ENCODE data around the gene EREG. TPM values are rescaled to one million over a fixed set of nuclear protein-coding genes. Genes with fewer than 3 reads are reported as not detected.

Gene EREG
- total RNA-seq, 4 donors from 2014 or later: 0.07 TPM; not detected in 3

DNA sequence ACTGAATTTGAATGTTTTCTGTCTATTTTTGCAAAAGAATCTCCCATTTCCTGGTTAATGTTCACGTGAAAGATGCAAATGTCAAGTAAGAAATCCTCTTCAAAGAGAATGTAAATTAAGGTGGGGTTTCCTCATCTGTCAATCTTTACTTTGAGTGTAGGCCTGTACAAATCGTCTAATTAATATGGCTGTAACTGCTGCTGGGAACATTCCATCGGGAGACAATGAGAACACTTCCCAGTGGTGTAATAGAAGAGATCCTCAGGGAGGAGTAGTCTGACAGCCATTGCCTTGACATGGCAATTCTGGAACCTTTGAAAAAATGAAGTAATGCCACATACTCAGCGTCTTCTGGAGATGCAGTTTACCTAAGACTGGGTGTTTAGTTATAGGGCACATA is 3.7 kb downstream of the EREG start:
- H3K27me3 ChIP-seq: peaks cover 0 to 13% of the 10 kb centered on the region in 2 donors
- H3K4me3 ChIP-seq: no peak overlapping the region
- no peak overlapping the region for H3K27ac ChIP-seq
- no peaks in the 10 kb centered on the region for H3K4me1 ChIP-seq
- no peaks in the 10 kb centered on the region for H3K9me3 ChIP-seq
- TF ChIP-seq, protein P1, sequence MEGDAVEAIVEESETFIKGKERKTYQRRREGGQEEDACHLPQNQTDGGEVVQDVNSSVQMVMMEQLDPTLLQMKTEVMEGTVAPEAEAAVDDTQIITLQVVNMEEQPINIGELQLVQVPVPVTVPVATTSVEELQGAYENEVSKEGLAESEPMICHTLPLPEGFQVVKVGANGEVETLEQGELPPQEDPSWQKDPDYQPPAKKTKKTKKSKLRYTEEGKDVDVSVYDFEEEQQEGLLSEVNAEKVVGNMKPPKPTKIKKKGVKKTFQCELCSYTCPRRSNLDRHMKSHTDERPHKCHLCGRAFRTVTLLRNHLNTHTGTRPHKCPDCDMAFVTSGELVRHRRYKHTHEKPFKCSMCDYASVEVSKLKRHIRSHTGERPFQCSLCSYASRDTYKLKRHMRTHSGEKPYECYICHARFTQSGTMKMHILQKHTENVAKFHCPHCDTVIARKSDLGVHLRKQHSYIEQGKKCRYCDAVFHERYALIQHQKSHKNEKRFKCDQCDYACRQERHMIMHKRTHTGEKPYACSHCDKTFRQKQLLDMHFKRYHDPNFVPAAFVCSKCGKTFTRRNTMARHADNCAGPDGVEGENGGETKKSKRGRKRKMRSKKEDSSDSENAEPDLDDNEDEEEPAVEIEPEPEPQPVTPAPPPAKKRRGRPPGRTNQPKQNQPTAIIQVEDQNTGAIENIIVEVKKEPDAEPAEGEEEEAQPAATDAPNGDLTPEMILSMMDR (IDR thresholded peaks at IDR 0.05): no peak
- no peak for TF ChIP-seq POLR2A (IDR thresholded peaks at IDR 0.05)
- DNase-seq: no peak
- H3K36me3 ChIP-seq: no peaks in the 10 kb centered on the region
- intact Hi-C loops (cut with DNase I; ENCODE audit: low total_unique reads): no loop called here

DNA sequence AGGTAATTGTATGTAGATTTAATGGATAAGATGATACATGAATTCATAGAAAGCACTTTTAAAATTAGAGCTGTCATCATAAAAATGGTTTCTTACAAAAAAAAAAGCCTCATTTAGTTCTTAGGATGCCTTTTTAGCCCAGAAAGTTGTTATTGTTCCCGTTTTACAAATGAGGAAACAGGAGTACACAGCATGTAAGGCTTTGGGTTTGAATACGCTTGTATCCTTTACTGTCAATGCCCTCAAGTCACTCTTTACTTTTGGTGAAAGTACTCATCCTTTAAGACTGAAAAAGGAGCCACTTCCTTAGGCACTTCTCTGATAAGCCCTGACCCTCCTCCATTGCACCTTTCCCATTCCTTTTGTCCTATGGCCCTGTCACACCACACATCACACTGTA is 4.9 kb downstream of the EREG start:
- Histone ChIP-seq H3K27me3 (peaks cover 0 to 13% of the 10 kb centered on the region in 2 donors), H3K4me1 (no peaks in the 10 kb centered on the region), H3K9me3 (no peaks in the 10 kb centered on the region), H3K4me3 (no peak overlapping the region), H3K27ac (no peak overlapping the region), H3K36me3 (no peaks in the 10 kb centered on the region)
- DNase-seq: no peak
- TF ChIP-seq, protein P1 (IDR thresholded peaks at IDR 0.05): no peak
- TF ChIP-seq POLR2A (IDR thresholded peaks at IDR 0.05): no peak
- intact Hi-C loops (cut with DNase I; ENCODE audit: low total_unique reads): no loop called here

- intact Hi-C loops (cut with DNase I; ENCODE audit: low total_unique reads): no loop called here
- H3K27me3 ChIP-seq: peaks cover 0 to 9% of the 10 kb centered on the region in 2 donors
- H3K4me3 ChIP-seq: no peak overlapping the region
- H3K9me3 ChIP-seq: no peaks in the 10 kb centered on the region
- no peaks in the 10 kb centered on the region for H3K4me1 ChIP-seq
- no peaks in the 10 kb centered on the region for H3K36me3 ChIP-seq
- no peak overlapping the region for H3K27ac ChIP-seq
- TF ChIP-seq, protein P1 (IDR thresholded peaks at IDR 0.05): peak in 2 of 4 experiments; percentile 14 to 23
- no peak for TF ChIP-seq POLR2A (IDR thresholded peaks at IDR 0.05)
- DNase-seq: no peak
Measured at GRCh38 chr4:74370912-74371311, 6.0 kb downstream of the EREG start.

DNA sequence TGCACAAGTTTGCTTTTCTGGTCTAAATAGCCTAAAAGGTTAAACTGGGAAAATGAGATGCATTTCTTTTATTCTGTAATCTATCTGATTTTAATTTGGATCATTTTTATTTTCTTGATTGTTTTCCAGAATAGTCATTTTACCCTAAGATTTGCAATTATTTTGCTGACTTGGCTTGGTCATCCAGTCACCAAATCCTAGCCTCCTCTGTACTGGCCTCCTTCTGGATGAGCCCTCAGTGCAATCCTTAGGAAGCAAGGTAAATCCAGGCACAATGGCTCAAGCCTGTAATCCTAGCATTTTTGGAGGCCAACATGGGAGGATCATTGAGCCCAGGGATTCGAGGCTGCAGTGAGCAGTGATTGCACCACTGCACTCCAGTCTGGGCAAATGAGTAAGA is 9.2 kb downstream of the EREG start:
- no peak for DNase-seq
- no peak overlapping the region for H3K27ac ChIP-seq
- intact Hi-C loops (cut with DNase I; ENCODE audit: low total_unique reads): no loop called here
- H3K27me3 ChIP-seq: no peaks in the 10 kb centered on the region
- H3K9me3 ChIP-seq: no peaks in the 10 kb centered on the region
- TF ChIP-seq POLR2A (IDR thresholded peaks at IDR 0.05): no peak
- TF ChIP-seq, protein P1 (IDR thresholded peaks at IDR 0.05): no peak
- no peaks in the 10 kb centered on the region for H3K36me3 ChIP-seq
- no peaks in the 10 kb centered on the region for H3K4me1 ChIP-seq
- H3K4me3 ChIP-seq: no peak overlapping the region

DNA sequence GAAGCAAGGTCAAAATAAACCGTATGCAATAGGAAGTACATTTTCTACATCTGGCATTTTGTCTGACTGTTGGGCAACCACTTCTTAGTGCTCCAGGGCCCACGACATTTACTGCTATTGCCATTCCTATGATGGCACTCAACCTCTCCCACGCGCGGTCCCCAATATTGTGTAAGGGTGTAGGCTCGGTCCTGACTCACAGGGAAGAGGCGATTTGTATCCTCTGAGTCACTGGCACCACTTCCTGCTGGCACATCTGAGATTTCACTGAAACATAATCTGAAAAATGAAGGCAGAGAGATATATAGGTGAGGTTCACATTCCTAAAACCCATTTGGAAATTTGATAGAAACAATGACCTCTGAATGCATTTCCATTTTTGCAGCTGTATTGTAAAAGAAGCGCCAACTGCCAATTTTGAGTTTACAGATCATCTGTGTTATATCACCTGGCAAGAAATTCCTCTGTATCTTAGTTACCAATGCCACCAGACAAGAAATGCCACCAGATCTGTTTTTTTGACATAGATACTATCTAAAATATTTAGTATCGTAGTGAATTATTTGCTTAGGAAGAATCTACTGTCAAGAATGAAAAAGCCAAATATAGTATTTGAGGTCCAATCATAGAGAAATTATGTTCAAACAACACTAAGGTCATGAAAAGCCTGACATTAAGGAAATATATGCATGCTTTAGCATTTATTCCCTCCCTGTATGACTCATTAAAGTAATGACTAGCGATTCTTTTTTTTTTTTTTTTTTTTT is 9.8 kb downstream of the EREG start:
- TF ChIP-seq, protein P1 (IDR thresholded peaks at IDR 0.05): no peak
- intact Hi-C loops (cut with DNase I; ENCODE audit: low total_unique reads): no loop called here
- Histone ChIP-seq H3K4me3 (no peak overlapping the region), H3K4me1 (no peaks in the 10 kb centered on the region), H3K36me3 (no peaks in the 10 kb centered on the region), H3K27ac (no peak overlapping the region), H3K9me3 (no peaks in the 10 kb centered on the region), H3K27me3 (no peaks in the 10 kb centered on the region)
- DNase-seq: no peak

Measured in uterus (tissue), 4 donors.